ENCODE results near the gene OXNAD1. TPM values are rescaled to one million over a fixed set of nuclear protein-coding genes. Genes with fewer than 3 reads are reported as not detected.

OXNAD1 gene
- total RNA-seq, 2 donors from 2014 or later: 16.2 to 16.3 TPM

DNA sequence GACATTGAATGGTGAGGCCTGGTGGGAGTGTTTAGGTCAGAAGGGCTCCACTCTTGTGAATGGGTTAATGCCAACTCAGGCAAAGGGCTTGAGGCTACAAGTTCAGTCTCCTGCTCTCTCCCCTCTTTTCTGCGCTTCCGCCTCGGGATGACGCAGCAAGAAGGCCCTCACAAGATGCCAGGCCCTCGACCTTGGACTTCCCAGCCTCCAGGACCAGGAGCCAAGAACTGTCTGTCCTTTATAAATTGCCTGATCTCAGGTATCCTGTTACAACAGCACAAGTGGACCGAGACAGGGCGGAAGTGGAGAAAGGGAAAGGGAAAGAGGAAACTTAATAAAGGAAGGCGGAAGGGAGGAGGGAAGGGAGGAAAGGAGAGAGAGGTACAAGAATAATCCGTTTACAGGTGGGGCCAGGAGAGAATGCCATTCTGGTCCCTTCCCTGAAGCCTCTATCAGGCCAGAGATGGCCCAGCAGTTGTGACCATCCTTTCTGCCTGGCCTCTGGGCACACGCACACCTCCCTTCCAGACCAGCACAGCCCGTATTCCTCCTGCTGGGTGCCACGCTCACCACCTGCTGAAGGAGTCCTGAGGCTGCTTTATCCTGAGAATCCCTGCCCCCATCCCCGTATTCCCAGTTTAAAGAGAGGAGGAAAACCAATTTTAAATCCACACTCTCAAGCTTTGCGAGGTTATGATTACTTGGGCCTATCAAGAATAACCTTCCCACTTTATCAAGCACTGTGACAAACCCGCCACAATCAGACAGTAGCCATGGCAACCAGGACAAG lies 64.2 kb downstream of the OXNAD1 start:
- Histone ChIP-seq H3K27me3 (replicated peaks; ENCODE audit: insufficient read depth) (no peaks in the 10 kb centered on the region), H3K9me3 (no peaks in the 10 kb centered on the region), H3K4me3 (no peak overlapping the region), H3K36me3 (peaks cover 0 to 2% of the 10 kb centered on the region in 2 donors), H3K4me1 (replicated peaks) (no peaks in the 10 kb centered on the region), H3K27ac (no peak overlapping the region)
- intact Hi-C loops (cut with DNase I): no loop called here
- 73% methylated on average over 15 of the region's 15 CpGs for WGBS
- no peak for DNase-seq (ENCODE audit: low spot score)
- TF ChIP-seq, protein P1, sequence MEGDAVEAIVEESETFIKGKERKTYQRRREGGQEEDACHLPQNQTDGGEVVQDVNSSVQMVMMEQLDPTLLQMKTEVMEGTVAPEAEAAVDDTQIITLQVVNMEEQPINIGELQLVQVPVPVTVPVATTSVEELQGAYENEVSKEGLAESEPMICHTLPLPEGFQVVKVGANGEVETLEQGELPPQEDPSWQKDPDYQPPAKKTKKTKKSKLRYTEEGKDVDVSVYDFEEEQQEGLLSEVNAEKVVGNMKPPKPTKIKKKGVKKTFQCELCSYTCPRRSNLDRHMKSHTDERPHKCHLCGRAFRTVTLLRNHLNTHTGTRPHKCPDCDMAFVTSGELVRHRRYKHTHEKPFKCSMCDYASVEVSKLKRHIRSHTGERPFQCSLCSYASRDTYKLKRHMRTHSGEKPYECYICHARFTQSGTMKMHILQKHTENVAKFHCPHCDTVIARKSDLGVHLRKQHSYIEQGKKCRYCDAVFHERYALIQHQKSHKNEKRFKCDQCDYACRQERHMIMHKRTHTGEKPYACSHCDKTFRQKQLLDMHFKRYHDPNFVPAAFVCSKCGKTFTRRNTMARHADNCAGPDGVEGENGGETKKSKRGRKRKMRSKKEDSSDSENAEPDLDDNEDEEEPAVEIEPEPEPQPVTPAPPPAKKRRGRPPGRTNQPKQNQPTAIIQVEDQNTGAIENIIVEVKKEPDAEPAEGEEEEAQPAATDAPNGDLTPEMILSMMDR (IDR thresholded peaks at IDR 0.05): no peak
- TF ChIP-seq POLR2A (IDR thresholded peaks at IDR 0.05) (no peak), POLR2AphosphoS5 (IDR thresholded peaks at IDR 0.05) (no peak)

DNA sequence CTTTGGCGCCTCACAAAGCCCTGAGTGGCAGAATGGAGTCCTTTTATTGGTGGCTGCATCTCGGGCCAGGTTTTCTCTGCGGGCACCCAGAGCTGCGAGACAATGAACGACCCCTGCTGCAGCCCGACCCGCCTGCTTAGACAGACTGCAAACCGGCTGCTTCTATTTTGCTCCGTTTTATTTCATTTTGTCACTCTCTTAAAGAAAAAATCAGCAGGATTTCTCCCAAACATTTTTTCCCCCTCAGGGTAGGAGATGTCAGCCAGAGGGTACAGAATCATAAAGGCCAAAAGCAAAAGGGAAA lies 64.8 kb downstream of the OXNAD1 start:
- intact Hi-C loops (cut with DNase I): no loop called here
- Histone ChIP-seq H3K27ac (no peak overlapping the region), H3K4me1 (replicated peaks) (no peaks in the 10 kb centered on the region), H3K27me3 (replicated peaks; ENCODE audit: insufficient read depth) (no peaks in the 10 kb centered on the region), H3K4me3 (no peak overlapping the region), H3K36me3 (peaks cover 0 to 2% of the 10 kb centered on the region in 2 donors), H3K9me3 (no peaks in the 10 kb centered on the region)
- TF ChIP-seq POLR2AphosphoS5 (IDR thresholded peaks at IDR 0.05) (no peak), POLR2A (IDR thresholded peaks at IDR 0.05) (no peak)
- TF ChIP-seq, protein P1 (IDR thresholded peaks at IDR 0.05): no peak
- no peak for DNase-seq (ENCODE audit: low spot score)
- WGBS: 53% methylated on average over 9 of the region's 9 CpGs

DNA sequence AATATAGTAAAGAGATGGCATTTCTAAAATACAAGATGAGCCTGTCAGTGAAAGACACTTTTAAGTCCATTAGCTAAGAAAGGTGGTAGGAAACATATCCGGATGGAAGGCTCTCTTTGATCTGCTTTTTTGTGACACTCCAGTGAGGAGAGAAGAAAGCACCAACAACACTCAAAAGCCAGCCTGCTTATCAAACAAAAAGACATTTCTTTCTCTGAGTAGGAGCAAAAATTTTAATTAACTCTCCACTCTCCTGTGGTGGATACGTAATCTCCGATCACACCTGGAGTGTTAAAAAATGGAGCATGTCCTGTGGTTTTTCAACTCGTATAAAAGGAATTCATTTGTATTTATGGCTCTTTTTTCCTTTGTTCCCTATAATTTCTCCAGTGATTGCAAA lies 65.3 kb downstream of the OXNAD1 start:
- DNase-seq (ENCODE audit: low spot score): no peak
- 87% methylated on average over 4 of the region's 4 CpGs for WGBS
- H3K27ac ChIP-seq: no peak overlapping the region
- H3K4me1 ChIP-seq (replicated peaks): no peaks in the 10 kb centered on the region
- no peak overlapping the region for H3K4me3 ChIP-seq
- intact Hi-C loops (cut with DNase I): no loop called here
- TF ChIP-seq, protein P1 (IDR thresholded peaks at IDR 0.05): no peak
- TF ChIP-seq POLR2AphosphoS5 (IDR thresholded peaks at IDR 0.05) (no peak), POLR2A (IDR thresholded peaks at IDR 0.05) (no peak)
- peaks cover 0 to 2% of the 10 kb centered on the region in 2 donors for H3K36me3 ChIP-seq
- no peaks in the 10 kb centered on the region for H3K9me3 ChIP-seq
- no peaks in the 10 kb centered on the region for H3K27me3 ChIP-seq (replicated peaks; ENCODE audit: insufficient read depth)

DNA sequence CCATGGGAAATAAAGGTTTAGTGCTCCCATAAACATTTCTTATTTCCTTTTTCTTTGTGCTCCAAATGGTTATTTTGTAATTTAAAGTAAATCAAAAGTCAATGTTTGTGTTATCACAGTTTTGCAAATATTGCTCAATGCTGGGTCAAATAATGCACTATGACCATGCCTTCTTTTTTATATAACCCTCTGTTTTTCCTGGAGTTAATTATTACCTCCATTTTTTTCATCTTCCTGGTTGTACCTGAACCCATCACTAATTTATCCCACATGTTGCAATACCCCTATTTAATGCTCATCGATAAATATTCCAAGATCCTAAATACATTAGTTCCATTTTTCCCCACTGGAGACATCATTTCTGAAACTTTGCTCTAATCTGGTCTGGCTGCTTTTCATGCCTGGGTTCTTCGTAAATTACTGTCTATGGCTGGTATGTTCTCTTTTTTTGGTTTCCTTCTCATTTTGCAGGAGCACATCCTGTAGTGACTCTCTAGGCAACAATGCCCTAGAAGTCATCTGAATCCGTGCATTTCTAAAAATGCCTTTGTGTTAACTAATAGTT lies 66.4 kb downstream of the OXNAD1 start:
- 97% methylated on average over 3 of the region's 3 CpGs for WGBS
- H3K27ac ChIP-seq: no peak overlapping the region
- H3K4me1 ChIP-seq (replicated peaks): no peaks in the 10 kb centered on the region
- no peaks in the 10 kb centered on the region for H3K9me3 ChIP-seq
- no peak overlapping the region for H3K4me3 ChIP-seq
- H3K36me3 ChIP-seq: peaks cover 0 to 2% of the 10 kb centered on the region in 2 donors
- no peaks in the 10 kb centered on the region for H3K27me3 ChIP-seq (replicated peaks; ENCODE audit: insufficient read depth)
- intact Hi-C loops (cut with DNase I): no loop called here
- no peak for DNase-seq (ENCODE audit: low spot score)
- no peak for TF ChIP-seq POLR2A (IDR thresholded peaks at IDR 0.05)
- TF ChIP-seq POLR2AphosphoS5 (IDR thresholded peaks at IDR 0.05): no peak
- TF ChIP-seq, protein P1 (IDR thresholded peaks at IDR 0.05): no peak
